Suppressor macrophage treated with lipopolysaccharide for 4 hours (primary cell): ENCODE results near the gene CFAP58.

Source experiments
- DNase-seq: peaks from one replicate; pipeline ENCODE4 v3.0.0-alpha.2; 2020

Gene CFAP58

GRCh38 chr10:104492329-104492940 is 138.8 kb downstream of the CFAP58 start:
- no peak for DNase-seq

- DNase-seq, result no peak
These were observed 144.9 kb downstream of the CFAP58 start for GRCh38 chr10:104498347-104499081.

- no peak for DNase-seq
These were observed 147.8 kb downstream of the CFAP58 start for GRCh38 chr10:104501449-104501848.

- no peak for DNase-seq
These were observed 148.4 kb downstream of the CFAP58 start for GRCh38 chr10:104501864-104502579.

GRCh38 chr10:104502907-104503306 is 149.3 kb downstream of the CFAP58 start:
- no peak for DNase-seq
